ENCODE measurements around the gene NUCKS1. TPM values are rescaled to one million over a fixed set of nuclear protein-coding genes. Genes with fewer than 3 reads are reported as not detected.

Gene NUCKS1
- total RNA-seq, 1 experiment from 2014 or later = 210 TPM

DNA sequence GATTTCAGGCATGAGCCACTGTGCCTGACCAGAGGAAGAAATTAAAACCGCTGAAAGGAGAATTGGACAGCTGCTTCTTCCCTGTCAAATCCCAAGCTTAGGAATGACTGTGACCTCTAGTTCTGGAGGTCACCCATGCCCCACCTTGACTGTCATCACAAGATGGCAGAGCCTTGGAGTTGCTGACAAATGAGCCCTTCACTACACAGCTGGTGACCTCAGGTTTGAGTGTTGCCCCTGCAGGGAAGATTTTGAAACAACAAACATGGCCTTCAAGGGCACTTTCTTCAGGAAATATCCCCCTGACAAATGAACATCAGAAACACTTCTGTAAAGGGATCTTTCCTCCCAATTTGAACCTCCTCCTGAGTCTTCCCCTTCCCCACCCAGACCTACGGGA, 62.7 kb downstream of the NUCKS1 start:
- in situ Hi-C loops (cut with HindIII; ENCODE audit: low pct_unique_long_range_greater_than_20kb, low sequenced_read_pairs) = no loop called here
- CTCF ChIA-PET = no interaction called here

DNA sequence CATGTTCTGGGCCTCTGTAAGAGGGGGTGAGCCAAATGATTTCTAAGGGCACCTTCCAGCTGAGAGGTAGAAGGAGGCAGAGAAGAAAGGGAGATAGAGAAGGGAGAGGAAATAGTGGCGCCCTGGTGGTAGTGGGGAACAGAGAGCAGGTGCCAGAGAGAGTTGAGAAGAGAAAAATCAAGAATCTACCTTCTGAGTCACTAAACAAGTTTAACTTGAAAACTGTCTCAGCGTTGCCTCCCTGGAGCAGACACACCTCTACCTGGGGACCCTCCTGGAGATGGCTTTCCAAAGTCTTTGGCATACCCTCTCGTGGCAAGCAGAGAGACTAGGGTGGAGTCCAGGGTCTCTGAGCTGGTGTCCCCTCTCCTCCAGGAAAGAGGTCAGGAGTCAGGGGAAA, 68.6 kb downstream of the NUCKS1 start:
- Histone ChIP-seq H3K36me3 (ENCODE audit: control insufficient read depth, insufficient read depth, low read length) (no peaks in the 10 kb centered on the region), H3K4me1 (ENCODE audit: control insufficient read depth, insufficient read depth, low read length) (peaks cover 15% of the 10 kb centered on the region), H3K4me3 (ENCODE audit: low read depth in 2 of 2, low read length in 2 of 2) (no peak overlapping the region), H3K27me3 (ENCODE audit: control insufficient read depth, insufficient read depth, low read length) (no peaks in the 10 kb centered on the region), H3K27ac (ENCODE audit: low read length) (no peak overlapping the region), H3K9me3 (ENCODE audit: control insufficient read depth, insufficient read depth, low read depth, low read length) (no peaks in the 10 kb centered on the region)
- TF ChIP-seq, protein P1, sequence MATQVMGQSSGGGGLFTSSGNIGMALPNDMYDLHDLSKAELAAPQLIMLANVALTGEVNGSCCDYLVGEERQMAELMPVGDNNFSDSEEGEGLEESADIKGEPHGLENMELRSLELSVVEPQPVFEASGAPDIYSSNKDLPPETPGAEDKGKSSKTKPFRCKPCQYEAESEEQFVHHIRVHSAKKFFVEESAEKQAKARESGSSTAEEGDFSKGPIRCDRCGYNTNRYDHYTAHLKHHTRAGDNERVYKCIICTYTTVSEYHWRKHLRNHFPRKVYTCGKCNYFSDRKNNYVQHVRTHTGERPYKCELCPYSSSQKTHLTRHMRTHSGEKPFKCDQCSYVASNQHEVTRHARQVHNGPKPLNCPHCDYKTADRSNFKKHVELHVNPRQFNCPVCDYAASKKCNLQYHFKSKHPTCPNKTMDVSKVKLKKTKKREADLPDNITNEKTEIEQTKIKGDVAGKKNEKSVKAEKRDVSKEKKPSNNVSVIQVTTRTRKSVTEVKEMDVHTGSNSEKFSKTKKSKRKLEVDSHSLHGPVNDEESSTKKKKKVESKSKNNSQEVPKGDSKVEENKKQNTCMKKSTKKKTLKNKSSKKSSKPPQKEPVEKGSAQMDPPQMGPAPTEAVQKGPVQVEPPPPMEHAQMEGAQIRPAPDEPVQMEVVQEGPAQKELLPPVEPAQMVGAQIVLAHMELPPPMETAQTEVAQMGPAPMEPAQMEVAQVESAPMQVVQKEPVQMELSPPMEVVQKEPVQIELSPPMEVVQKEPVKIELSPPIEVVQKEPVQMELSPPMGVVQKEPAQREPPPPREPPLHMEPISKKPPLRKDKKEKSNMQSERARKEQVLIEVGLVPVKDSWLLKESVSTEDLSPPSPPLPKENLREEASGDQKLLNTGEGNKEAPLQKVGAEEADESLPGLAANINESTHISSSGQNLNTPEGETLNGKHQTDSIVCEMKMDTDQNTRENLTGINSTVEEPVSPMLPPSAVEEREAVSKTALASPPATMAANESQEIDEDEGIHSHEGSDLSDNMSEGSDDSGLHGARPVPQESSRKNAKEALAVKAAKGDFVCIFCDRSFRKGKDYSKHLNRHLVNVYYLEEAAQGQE (IDR thresholded peaks at IDR 0.05; ENCODE audit: insufficient read depth in 1 of 2, low read depth in 2 of 2, low read length in 1 of 2) = no peak
- no peak for TF ChIP-seq SIN3A (IDR thresholded peaks at IDR 0.05; ENCODE audit: borderline replicate concordance, insufficient read depth, low read depth, low read length)
- no peak for TF ChIP-seq TCF7L2 (IDR thresholded peaks at IDR 0.05; ENCODE audit: low read depth, low read length)
- TF ChIP-seq, protein P2, sequence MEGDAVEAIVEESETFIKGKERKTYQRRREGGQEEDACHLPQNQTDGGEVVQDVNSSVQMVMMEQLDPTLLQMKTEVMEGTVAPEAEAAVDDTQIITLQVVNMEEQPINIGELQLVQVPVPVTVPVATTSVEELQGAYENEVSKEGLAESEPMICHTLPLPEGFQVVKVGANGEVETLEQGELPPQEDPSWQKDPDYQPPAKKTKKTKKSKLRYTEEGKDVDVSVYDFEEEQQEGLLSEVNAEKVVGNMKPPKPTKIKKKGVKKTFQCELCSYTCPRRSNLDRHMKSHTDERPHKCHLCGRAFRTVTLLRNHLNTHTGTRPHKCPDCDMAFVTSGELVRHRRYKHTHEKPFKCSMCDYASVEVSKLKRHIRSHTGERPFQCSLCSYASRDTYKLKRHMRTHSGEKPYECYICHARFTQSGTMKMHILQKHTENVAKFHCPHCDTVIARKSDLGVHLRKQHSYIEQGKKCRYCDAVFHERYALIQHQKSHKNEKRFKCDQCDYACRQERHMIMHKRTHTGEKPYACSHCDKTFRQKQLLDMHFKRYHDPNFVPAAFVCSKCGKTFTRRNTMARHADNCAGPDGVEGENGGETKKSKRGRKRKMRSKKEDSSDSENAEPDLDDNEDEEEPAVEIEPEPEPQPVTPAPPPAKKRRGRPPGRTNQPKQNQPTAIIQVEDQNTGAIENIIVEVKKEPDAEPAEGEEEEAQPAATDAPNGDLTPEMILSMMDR (IDR thresholded peaks at IDR 0.05) = no peak
- ChIA-PET CTCF (no interaction called here), POLR2A (no interaction called here)
- ATAC-seq (no peak), DNase-seq (ENCODE audit: low read depth, low spot score) (no peak)
- in situ Hi-C loops (cut with HindIII; ENCODE audit: low pct_unique_long_range_greater_than_20kb, low sequenced_read_pairs) = no loop called here
- intact Hi-C loops (cut with micrococcal nuclease; ENCODE audit: unreplicated experiment) = no loop called here
- BruUV-seq (replicated peaks) = no TSS peak

More for the DNA sequence above, 62.7 kb downstream of the NUCKS1 start:
- TF ChIP-seq, protein P2 (IDR thresholded peaks at IDR 0.05) = no peak
- TF ChIP-seq TCF7L2 (IDR thresholded peaks at IDR 0.05; ENCODE audit: low read depth, low read length) (no peak), SIN3A (IDR thresholded peaks at IDR 0.05; ENCODE audit: borderline replicate concordance, insufficient read depth, low read depth, low read length) (no peak), POLR2AphosphoS5 (IDR thresholded peaks at IDR 0.05; ENCODE audit: low read depth, low read length) (no peak)
- TF ChIP-seq, protein P1 (IDR thresholded peaks at IDR 0.05; ENCODE audit: insufficient read depth in 1 of 2, low read depth in 2 of 2, low read length in 1 of 2) = no peak
- POLR2A ChIA-PET = no interaction called here
- H3K27ac ChIP-seq (ENCODE audit: low read length) = no peak overlapping the region
- H3K4me3 ChIP-seq (ENCODE audit: low read depth in 2 of 2, low read length in 2 of 2) = no peak overlapping the region
- no TSS peak for BruUV-seq (replicated peaks)
- H3K9me3 ChIP-seq (ENCODE audit: control insufficient read depth, insufficient read depth, low read depth, low read length) = no peaks in the 10 kb centered on the region
- DNase-seq (ENCODE audit: low read depth, low spot score) = no peak
- no peaks in the 10 kb centered on the region for H3K36me3 ChIP-seq (ENCODE audit: control insufficient read depth, insufficient read depth, low read length)
- ATAC-seq = no peak
- intact Hi-C loops (cut with micrococcal nuclease; ENCODE audit: unreplicated experiment) = no loop called here
- no peaks in the 10 kb centered on the region for H3K4me1 ChIP-seq (ENCODE audit: control insufficient read depth, insufficient read depth, low read length)
- H3K27me3 ChIP-seq (ENCODE audit: control insufficient read depth, insufficient read depth, low read length) = no peaks in the 10 kb centered on the region
